ENCODE results near the gene RAC2. TPM values are rescaled to one million over a fixed set of nuclear protein-coding genes. Genes with fewer than 3 reads are reported as not detected.
"Not testable (repeated sequence)": the region's sequence is repeated elsewhere in the genome, so short reads cannot be mapped to it uniquely, and the experiment has no call there.

RAC2 gene
- total and polyA plus RNA-seq, 2 of the 8 experiments (the other 6 are each of a cell fraction or from before 2014, with no cell fraction given), result 2.3 to 4.3 TPM

GRCh38 chr22:37201443-37201820, 42.6 kb downstream of the RAC2 start:
- not testable (repeated sequence) for H3K14ac ChIP-seq (ENCODE audit: insufficient read length); H2AFZ ChIP-seq (ENCODE audit: low read length); H2BK120ac ChIP-seq (replicated peaks; ENCODE audit: low read depth, low read length); H3K4me2 ChIP-seq (ENCODE audit: insufficient read depth in 1 of 2, low read depth in 2 of 2, low read length in 2 of 2); H3K27me3 ChIP-seq (replicated peaks in 1 of 4; ENCODE audit: control insufficient read depth in 3 of 4, extremely low read depth in 1 of 4, insufficient read depth in 3 of 4, low read length in 3 of 4); H3K56ac ChIP-seq (replicated peaks; ENCODE audit: insufficient read length, low read depth, low read length); H2AK5ac ChIP-seq (ENCODE audit: low read depth, low read length); H3K4ac ChIP-seq (replicated peaks; ENCODE audit: insufficient read length, low read depth, low read length); DNase-seq (ENCODE audit: low read depth in 1 of 2, low spot score in 2 of 2); H3K79me2 ChIP-seq (ENCODE audit: control insufficient read depth in 1 of 2, insufficient read depth in 2 of 2, low read length in 2 of 2); H3K18ac ChIP-seq (ENCODE audit: extremely low read depth, low read length); H2BK5ac ChIP-seq (ENCODE audit: low read depth, low read length); FAIRE-seq; H3K36me3 ChIP-seq (ENCODE audit: control insufficient read depth in 2 of 4, insufficient read depth in 4 of 4, low read length in 3 of 4); H3K9ac ChIP-seq (replicated peaks in 1 of 4; ENCODE audit: extremely low read depth in 1 of 4, low read depth in 3 of 4, low read length in 3 of 4); H3K9me3 ChIP-seq (ENCODE audit: insufficient read depth in 2 of 2, low read depth in 1 of 2, low read length in 1 of 2); H2BK20ac ChIP-seq (ENCODE audit: low read length); H2BK15ac ChIP-seq (ENCODE audit: low read length); H3K23me2 ChIP-seq (ENCODE audit: low read depth, low read length); H2BK12ac ChIP-seq (ENCODE audit: low read depth, low read length); H4K5ac ChIP-seq (ENCODE audit: insufficient read length, low read depth, low read length); H4K91ac ChIP-seq (replicated peaks; ENCODE audit: insufficient read length, low read length); H3K79me1 ChIP-seq (ENCODE audit: low read depth, low read length); H3K23ac ChIP-seq (ENCODE audit: insufficient read length); H3K27ac ChIP-seq (ENCODE audit: low read depth, low read length); H3K4me3 ChIP-seq (ENCODE audit: extremely low read depth in 1 of 4, insufficient read depth in 2 of 4, low read depth in 3 of 4, low read length in 4 of 4); H4K20me1 ChIP-seq (replicated peaks in 1 of 2; ENCODE audit: control insufficient read depth in 1 of 2, insufficient read depth in 2 of 2, low read length in 2 of 2); H4K8ac ChIP-seq (ENCODE audit: extremely low read depth, insufficient read depth, low read length)
- H3K4me1 ChIP-seq (replicated peaks in 1 of 4; ENCODE audit: control insufficient read depth in 3 of 4, insufficient read depth in 4 of 4, low read length in 3 of 4), result peaks cover 3 to 19% (median 10%) of the 10 kb centered on the region in 4 experiments; a peak in 5 of 7 replicates
- ChIA-PET CTCF (ENCODE audit: partially characterized antibody) (interaction anchor here (0.5 to 7.7 kb wide), 14 partner anchors 8 to 271 kb away, joined by 3 to 77 read pairs (median 4); no protein-coding TSS in a partner anchor), POLR2A (ENCODE audit: partially characterized antibody) (interaction anchor here (1.1 kb wide), 1 partner anchor 137 kb away, joined by 3 read pairs; no protein-coding TSS in a partner anchor)
- 93% methylated on average over 6 of the region's 6 CpGs; no CpG with 5 or more reads in 1 of the 2 experiments for WGBS, 2 experiments (ENCODE audit: extremely low coverage in 1 of 2, insufficient coverage in 1 of 2, insufficient read length in 1 of 2, insufficient replicate concordance in 2 of 2, low coverage in 1 of 2, low lambda C conversion rate in 2 of 2, missing lambda C conversion rate in 1 of 2)
